A549 (cell line): ENCODE measurements around the gene GPATCH4. TPM values are rescaled to one million over a fixed set of nuclear protein-coding genes. Genes with fewer than 3 reads are reported as not detected.

Experiments used
- ATAC-seq, 2 experiments: fragments of 200-7000 bp in 1 of 2; fragments of >200 bp in 1 of 2; cut with Nextera tagmentation in 1 of 2; cut with Tn5 transposase in 1 of 2; 3 replicates each; pipeline versions ENCODE4 v1.8.0 to v1.9.1; 2018 to 2020; ENCODE audit warnings: mild to moderate bottlenecking in 1 of 2, moderate library complexity in 1 of 2
- CTCF ChIA-PET: fragments of 300-600 bp; sonication (Branson Sonifier 250); formaldehyde crosslinking; extraction: SDS; loops from one replicate; lab custom pipeline; 2021; ENCODE audit warnings: antibody characterized with exemption, inconsistent platforms; lab: Yijun Ruan, JAX
- POLR2A ChIA-PET: fragments of 350-600 bp; formaldehyde crosslinking; extraction: SDS; loops from one replicate; lab custom pipeline; 2021; ENCODE audit warnings: antibody characterized with exemption, inconsistent platforms; lab: Yijun Ruan, JAX
- DNase-seq, 2 experiments: peaks; one replicate each; pipeline versions ENCODE4 v3.0.0 to v3.0.0-alpha.2; 2011 to 2016; ENCODE audit warnings: low read depth in 1 of 2, low spot score in 1 of 2
- FAIRE-seq: peaks from 2 replicates; lab custom pipeline; 2011; peaks lifted over from hg19 to GRCh38; lab: Jason Lieb, UNC
- H3K27ac ChIP-seq, 2 experiments: fragments of >200 bp; sonication (Bioruptor Twin); formaldehyde crosslinking; 3 replicates each; pipeline ENCODE4 v1.5.1; 2016 to 2017
- H3K4me1 ChIP-seq: fragments of >200 bp; sonication (Bioruptor Twin); formaldehyde crosslinking; 3 replicates; pipeline ENCODE4 v1.6.1; 2016
- H3K4me2 ChIP-seq: fragments of >200 bp; sonication (Bioruptor Twin); formaldehyde crosslinking; 3 replicates; pipeline ENCODE4 v1.6.1; 2016
- H3K4me3 ChIP-seq: fragments of >200 bp; sonication (Bioruptor Twin); formaldehyde crosslinking; 3 replicates; pipeline ENCODE4 v1.5.1; 2016
- H3K9me3 ChIP-seq: fragments of >200 bp; sonication (Bioruptor Twin); formaldehyde crosslinking; 3 replicates; pipeline ENCODE4 v1.6.1; 2016
- CBX8 ChIP-seq: fragments of 200-600 bp; sonication (generic); IDR thresholded peaks from 2 replicates; pipeline ENCODE4 v1.6.1; 2016
- CHD4 ChIP-seq: fragments of 200-600 bp; sonication (generic); IDR thresholded peaks from 2 replicates; pipeline ENCODE4 v1.6.1; 2016; ENCODE audit warnings: antibody characterized with exemption, mild to moderate bottlenecking, borderline replicate concordance
- EHF ChIP-seq: fragments of 250-450 bp; sonication (Bioruptor Pico); IDR thresholded peaks from 2 replicates; pipeline ENCODE4 v1.5.0; 2020; ENCODE audit warnings: mild to moderate bottlenecking
- ESRRA ChIP-seq: fragments of 150-350 bp; IDR thresholded peaks from 2 replicates; pipeline ENCODE4 v1.6.1; 2014; ENCODE audit warnings: mild to moderate bottlenecking, low read length, borderline replicate concordance
- FOSB ChIP-seq: fragments of 250-450 bp; sonication (Bioruptor Pico); IDR thresholded peaks from 2 replicates; pipeline ENCODE4 v1.5.0; 2020; ENCODE audit warnings: mild to moderate bottlenecking, moderate library complexity
- FOSL2 ChIP-seq, 2 experiments: fragments of 450-650 bp in 1 of 2; fragments of >200 bp in 1 of 2; sonication (Bioruptor Twin) in 1 of 2; formaldehyde crosslinking; IDR thresholded peaks; 2 replicates each; pipeline versions ENCODE4 v1.5.0 to v1.6.1; 2016 to 2020; ENCODE audit warnings: mild to moderate bottlenecking in 1 of 2, moderate library complexity in 1 of 2
- FOXS1 ChIP-seq: fragments of 250-450 bp; sonication (Bioruptor Pico); IDR thresholded peaks from 2 replicates; pipeline ENCODE4 v1.5.0; 2020; ENCODE audit warnings: mild to moderate bottlenecking, moderate library complexity
- HDAC2 ChIP-seq: fragments of 200-600 bp; sonication (generic); IDR thresholded peaks from 2 replicates; pipeline ENCODE4 v1.6.1; 2016
- JUNB ChIP-seq: fragments of >200 bp; sonication (Bioruptor Twin); formaldehyde crosslinking; IDR thresholded peaks from 2 replicates; pipeline ENCODE4 v1.6.1; 2016
- KDM5A ChIP-seq: fragments of 200-600 bp; sonication (generic); IDR thresholded peaks from 2 replicates; pipeline ENCODE4 v1.6.1; 2016; ENCODE audit warnings: antibody characterized with exemption, mild to moderate bottlenecking
- MAFK ChIP-seq: fragments of 450-650 bp; IDR thresholded peaks from 2 replicates; pipeline ENCODE4 v1.6.1; 2014; ENCODE audit not compliant: partially characterized antibody
- NPAS2 ChIP-seq: fragments of 250-450 bp; sonication (Bioruptor Pico); IDR thresholded peaks from 2 replicates; pipeline ENCODE4 v1.8.0; 2022; ENCODE audit warnings: mild to moderate bottlenecking, moderate library complexity, borderline replicate concordance
- RARB ChIP-seq: fragments of 250-450 bp; sonication (Bioruptor Pico); IDR thresholded peaks from 2 replicates; pipeline ENCODE4 v1.8.0; 2021; ENCODE audit warnings: mild to moderate bottlenecking, moderate library complexity
- RCOR1 ChIP-seq: fragments of 150-350 bp; IDR thresholded peaks from 2 replicates; pipeline ENCODE4 v1.6.1; 2014; ENCODE audit warnings: antibody characterized with exemption, low read length, low read depth
- REST ChIP-seq: fragments of 200-600 bp; sonication (generic); IDR thresholded peaks from 2 replicates; pipeline ENCODE4 v1.6.1; 2016; ENCODE audit warnings: antibody characterized with exemption, mild to moderate bottlenecking, moderate library complexity
- RFX5 ChIP-seq: fragments of 450-650 bp; IDR thresholded peaks from 2 replicates; pipeline ENCODE4 v1.7.1; 2014; ENCODE audit warnings: antibody characterized with exemption, mild to moderate bottlenecking, moderate library complexity
- SREBF2 ChIP-seq: fragments of 450-650 bp; IDR thresholded peaks from 2 replicates; pipeline ENCODE4 v1.6.1; 2014; ENCODE audit warnings: mild to moderate bottlenecking, moderate library complexity
- ZFP36 ChIP-seq: fragments of 450-650 bp; IDR thresholded peaks from 2 replicates; pipeline ENCODE4 v1.6.1; 2014; ENCODE audit warnings: borderline replicate concordance; ENCODE audit not compliant: partially characterized antibody
- whole genome bisulfite sequencing: methylation state at CpG from one replicate; pipeline ENCODE4 v1.1.6; 2017; ENCODE audit errors: missing lambda C conversion rate; 5-methylcytosine and 5-hydroxymethylcytosine counted together
- polyA plus RNA-seq, 4 experiments: library from polyadenylated mRNA; depleted of rRNA in 3 of 4; stranded (reverse); fragments of >200 nt; fragmentation: RNase III in 1 of 4; extraction: RNeasy Plus Mini Kit Qiagen cat#74134 plus additional on column Dnase treatment in 1 of 4; gene quantifications; 2 replicates in 3 of 4; 3 replicates in 1 of 4; pipeline ENCODE4 v1.2.3, GENCODE V29; 2011 to 2017
- TF ChIP-seq, protein P1 (sequence below): IDR thresholded peaks from 2 replicates; pipeline ENCODE4 v1.6.1; 2012
- TF ChIP-seq, protein P2 (sequence below): fragments of >200 bp; sonication (Bioruptor Twin); formaldehyde crosslinking; IDR thresholded peaks from 2 replicates; pipeline ENCODE4 v1.6.1; 2016
- TF ChIP-seq, protein P3 (sequence below): fragments of 250-450 bp; sonication (Bioruptor Pico); IDR thresholded peaks from 2 replicates; pipeline ENCODE4 v1.5.0; 2020; ENCODE audit warnings: low read depth, mild to moderate bottlenecking, moderate library complexity

The GPATCH4 gene
- polyA plus RNA-seq, 2 of the 4 experiments (the other 2 are of a cell fraction): 68.1 to 85.2 TPM

DNA sequence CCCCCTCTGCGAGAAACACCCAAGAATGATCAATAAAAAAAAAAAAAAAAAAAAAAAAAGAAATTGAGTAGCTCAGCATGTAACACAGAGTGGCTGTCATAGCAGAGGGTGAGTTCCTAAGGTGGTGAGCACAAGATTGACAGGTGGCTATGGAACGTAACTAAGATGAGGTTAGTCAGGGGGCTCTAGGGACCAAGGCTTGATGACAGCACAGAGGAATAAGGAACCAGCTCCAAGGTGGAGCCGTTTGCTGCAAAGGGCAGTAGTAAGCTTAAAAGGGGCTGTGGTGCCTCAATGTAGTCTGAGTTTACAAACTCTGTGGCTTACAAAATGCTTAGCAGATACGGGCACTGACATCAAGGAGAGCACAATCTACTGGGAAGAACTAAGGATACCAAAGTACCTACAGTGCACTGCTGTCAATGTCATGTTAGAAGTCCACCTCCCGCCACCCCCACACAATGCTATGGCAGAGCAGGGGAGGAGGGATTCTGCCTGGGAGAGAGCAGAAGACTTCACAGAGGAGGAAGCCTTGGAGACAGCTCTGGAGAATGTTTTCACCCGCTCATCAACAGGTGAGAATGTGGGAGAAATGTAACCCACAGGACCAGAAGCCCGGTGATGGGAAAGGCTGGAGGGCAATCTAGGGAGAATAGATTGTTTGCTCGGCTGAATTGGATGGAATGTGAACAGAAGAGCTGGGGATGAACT lies 42.0 kb downstream of the GPATCH4 start (continued):
- no peak for TF ChIP-seq REST
- TF ChIP-seq ESRRA: no peak
- TF ChIP-seq RCOR1: no peak
- no peak for TF ChIP-seq CBX8
- TF ChIP-seq CHD4: no peak
- TF ChIP-seq FOXS1 (CRISPR knock-in tag): no peak

DNA sequence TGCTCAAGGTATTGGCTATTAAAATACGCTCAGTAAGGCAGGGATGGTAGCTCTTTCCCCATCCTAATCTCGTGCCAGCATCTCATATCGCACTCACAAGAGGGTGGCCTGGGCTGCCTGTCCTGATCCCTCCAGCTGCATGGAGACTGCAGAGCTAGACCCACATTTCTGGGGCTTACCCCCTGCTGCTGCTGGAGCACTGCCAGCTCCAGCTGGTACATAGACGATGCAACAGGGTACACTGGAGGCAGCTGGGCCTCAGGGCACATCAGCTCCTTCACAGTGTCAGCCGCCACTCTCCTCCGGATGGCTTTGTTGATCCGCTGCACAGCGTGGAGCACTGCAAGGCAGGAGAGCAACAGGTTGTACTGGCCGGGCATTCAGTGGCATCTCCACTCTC lies 44.9 kb downstream of the GPATCH4 start:
- ATAC-seq (no peak), FAIRE-seq (no peak), DNase-seq (no peak)
- ChIA-PET CTCF (interaction anchor here (1.2 to 1.4 kb wide), 2 partner anchors 46 to 110 kb away, joined by 3 to 4 read pairs; no protein-coding TSS in a partner anchor), POLR2A (no interaction called here)
- Histone ChIP-seq H3K4me1 (peaks cover 18% of the 10 kb centered on the region), H3K27ac (no peak overlapping the region), H3K9me3 (no peaks in the 10 kb centered on the region), H3K4me3 (no peak overlapping the region), H3K4me2 (no peak overlapping the region)
- whole genome bisulfite sequencing: 73% methylated on average over 9 of the region's 9 CpGs
- no peak for TF ChIP-seq ESRRA
- TF ChIP-seq HDAC2: no peak
- no peak for TF ChIP-seq RFX5
- no peak for TF ChIP-seq CHD4
- no peak for TF ChIP-seq RARB (CRISPR knock-in tag)

GRCh38 chr1:156555715-156556114 lies 45.6 kb downstream of the GPATCH4 start:
- no peak for TF ChIP-seq MAFK
- TF ChIP-seq KDM5A: no peak
- no peak for TF ChIP-seq ZFP36
- TF ChIP-seq, protein P1, sequence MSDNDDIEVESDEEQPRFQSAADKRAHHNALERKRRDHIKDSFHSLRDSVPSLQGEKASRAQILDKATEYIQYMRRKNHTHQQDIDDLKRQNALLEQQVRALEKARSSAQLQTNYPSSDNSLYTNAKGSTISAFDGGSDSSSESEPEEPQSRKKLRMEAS: no peak
- TF ChIP-seq FOSB (CRISPR knock-in tag): no peak
- no peak for TF ChIP-seq JUNB
- no peak for TF ChIP-seq NPAS2 (CRISPR knock-in tag)
- TF ChIP-seq SREBF2: no peak
- no peak for TF ChIP-seq HDAC2
- TF ChIP-seq, protein P2, sequence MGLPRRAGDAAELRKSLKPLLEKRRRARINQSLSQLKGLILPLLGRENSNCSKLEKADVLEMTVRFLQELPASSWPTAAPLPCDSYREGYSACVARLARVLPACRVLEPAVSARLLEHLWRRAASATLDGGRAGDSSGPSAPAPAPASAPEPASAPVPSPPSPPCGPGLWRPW: no peak
- TF ChIP-seq FOSL2 (IDR thresholded peaks at IDR 0.05): no peak
- TF ChIP-seq FOSL2 (CRISPR knock-in tag; IDR thresholded peaks at IDR 0.05): no peak
- TF ChIP-seq, protein P3, sequence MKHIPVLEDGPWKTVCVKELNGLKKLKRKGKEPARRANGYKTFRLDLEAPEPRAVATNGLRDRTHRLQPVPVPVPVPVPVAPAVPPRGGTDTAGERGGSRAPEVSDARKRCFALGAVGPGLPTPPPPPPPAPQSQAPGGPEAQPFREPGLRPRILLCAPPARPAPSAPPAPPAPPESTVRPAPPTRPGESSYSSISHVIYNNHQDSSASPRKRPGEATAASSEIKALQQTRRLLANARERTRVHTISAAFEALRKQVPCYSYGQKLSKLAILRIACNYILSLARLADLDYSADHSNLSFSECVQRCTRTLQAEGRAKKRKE (CRISPR knock-in tag): no peak
- no peak for TF ChIP-seq EHF (CRISPR knock-in tag)
- ChIA-PET CTCF (interaction anchor here (1.2 to 1.4 kb wide), 2 partner anchors 46 to 110 kb away, joined by 3 to 4 read pairs; no protein-coding TSS in a partner anchor), POLR2A (no interaction called here)
- ATAC-seq (no peak), DNase-seq (no peak), FAIRE-seq (no peak)
- Histone ChIP-seq H3K4me2 (no peak overlapping the region), H3K4me1 (peaks cover 20% of the 10 kb centered on the region), H3K27ac (no peak overlapping the region), H3K4me3 (no peak overlapping the region), H3K9me3 (no peaks in the 10 kb centered on the region)
- WGBS: 69% methylated on average over 2 of the region's 2 CpGs
